Embryonic facial prominence (tissue), 1 donor: ENCODE data around the gene RIMBP2.

Experiments used
- DNase-seq: peaks from one replicate; pipeline ENCODE4 v3.0.0-alpha.2; 2016; ENCODE audit errors: extremely low spot score

The RIMBP2 gene

DNA sequence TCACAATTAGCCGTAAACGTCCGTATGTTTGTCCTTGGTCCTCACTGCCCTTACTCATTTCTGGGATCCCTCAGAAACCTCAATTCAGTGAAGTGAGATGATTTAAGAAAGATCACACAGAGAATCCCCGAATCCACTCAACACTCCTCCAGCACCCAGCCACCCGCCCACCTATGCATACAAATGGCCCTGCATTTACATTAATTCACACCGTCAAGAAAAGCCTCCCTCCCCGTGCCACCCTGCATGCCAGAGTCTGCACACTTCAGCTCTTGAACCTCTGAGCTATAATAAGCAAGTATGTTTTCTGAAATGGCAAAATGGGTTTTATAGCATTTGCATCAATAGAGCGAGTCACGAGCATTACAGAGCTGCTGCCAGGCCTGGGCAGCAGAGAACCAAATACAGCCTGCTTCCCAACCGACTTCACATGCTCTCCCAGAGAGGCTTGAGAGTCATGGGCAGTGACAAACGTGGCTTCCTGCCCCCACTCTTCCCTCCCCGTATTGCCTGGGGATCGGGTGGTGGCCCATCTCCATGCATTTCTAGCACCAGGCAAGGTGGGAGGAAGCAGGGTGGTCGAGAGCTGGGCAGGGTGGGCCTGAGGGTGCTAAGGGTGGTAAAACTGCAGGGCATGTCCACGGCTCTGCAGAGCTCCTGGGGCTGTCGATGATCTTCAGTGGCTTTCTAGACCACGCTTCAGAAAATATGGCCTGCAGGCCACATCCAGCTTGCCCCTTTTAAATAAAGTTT, 177.6 kb downstream of the RIMBP2 start:
- no peak for DNase-seq

DNA sequence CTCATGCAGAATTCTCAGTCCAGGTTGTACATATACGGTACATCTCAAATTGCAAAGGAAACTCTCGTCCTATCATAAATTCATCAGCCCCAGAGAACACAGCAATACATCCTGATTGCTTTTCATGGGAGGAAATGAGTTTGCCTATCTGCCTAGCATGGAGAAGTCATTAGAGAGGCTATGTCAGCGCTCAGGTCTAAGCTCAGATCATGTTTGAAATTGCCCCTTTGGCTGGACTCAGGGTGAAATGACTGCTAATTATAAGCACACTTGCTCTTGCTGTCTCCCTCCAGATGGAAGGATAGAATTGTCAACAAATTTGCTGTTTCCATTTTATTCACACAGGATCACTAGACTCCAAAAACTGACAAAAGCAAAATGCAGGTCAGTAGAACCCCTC, 178.4 kb downstream of the RIMBP2 start:
- no peak for DNase-seq

DNA sequence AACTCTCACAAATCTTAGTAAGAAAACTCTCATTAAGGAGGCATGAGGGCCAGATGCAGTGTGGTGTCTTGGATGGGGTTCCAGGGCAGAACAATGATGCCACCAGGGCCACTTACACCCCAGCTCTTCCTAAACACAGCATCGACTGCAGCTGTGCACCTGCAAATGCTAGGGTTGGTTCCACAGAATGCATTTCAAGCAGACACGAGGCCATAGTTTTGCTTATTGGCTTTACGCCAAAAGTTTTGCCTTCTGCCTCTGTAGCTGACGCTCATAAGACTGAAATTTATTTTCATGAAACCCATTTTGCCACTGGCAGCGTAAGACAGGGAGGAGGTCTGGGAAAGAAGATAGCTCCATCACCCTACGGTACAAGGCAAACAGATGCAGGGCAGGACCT, 179.0 kb downstream of the RIMBP2 start:
- no peak for DNase-seq

DNA sequence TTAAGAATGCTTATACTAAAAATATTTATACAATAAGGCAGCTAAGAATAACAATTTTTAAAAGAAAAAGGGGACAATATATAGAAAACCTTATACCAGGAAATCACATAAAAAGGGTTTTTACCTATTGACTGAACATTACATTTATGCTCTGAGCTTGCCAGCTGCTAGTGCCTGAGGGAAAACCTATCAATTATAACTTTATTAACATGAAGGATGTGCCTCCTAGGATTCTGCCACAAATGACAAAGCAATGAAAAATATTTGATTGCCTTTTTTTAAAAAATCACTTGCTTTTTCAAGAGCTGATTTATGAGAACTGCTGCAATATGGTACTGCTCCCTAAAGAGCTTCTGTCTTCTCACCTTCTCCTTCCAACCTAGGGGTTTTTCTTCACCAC, 185.7 kb downstream of the RIMBP2 start:
- DNase-seq = no peak

DNA sequence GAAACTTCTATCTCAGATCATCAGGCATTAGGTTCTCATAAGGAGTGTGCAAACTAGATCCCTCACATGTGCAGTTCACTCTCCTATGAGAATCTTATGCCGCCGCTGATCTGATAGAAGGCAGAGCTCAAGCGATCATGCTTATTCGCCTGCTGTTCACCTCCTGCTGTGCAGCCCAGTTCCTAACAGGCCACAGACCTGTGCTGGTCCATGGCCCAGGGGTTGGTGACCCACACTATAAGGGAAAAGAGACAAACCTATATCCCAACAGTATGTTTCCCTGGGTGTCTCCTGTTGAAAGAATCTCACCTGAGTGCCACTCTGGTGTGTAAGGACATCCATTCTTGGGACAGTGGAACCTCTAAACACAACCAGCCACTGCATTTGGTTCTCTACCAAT, 186.3 kb downstream of the RIMBP2 start:
- no peak for DNase-seq

DNA sequence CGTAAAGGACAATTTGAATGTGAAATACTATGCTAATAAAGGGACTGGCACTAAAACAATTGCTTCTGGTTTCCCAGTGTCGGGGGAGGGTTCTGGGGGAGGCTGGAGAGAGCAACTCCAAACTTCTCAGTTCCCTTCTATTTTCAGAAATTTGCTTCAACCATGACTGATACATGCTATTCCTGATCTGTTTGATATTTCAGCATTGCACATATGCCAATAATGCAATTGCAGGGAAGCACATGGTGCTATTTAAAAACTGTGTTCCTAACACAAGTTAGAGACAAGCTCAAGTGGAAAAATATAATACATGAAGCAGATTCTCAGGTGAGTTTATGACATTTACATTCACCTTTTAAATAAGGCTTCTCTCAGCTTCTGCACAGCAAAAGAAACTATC, 188.9 kb downstream of the RIMBP2 start:
- DNase-seq = no peak

DNA sequence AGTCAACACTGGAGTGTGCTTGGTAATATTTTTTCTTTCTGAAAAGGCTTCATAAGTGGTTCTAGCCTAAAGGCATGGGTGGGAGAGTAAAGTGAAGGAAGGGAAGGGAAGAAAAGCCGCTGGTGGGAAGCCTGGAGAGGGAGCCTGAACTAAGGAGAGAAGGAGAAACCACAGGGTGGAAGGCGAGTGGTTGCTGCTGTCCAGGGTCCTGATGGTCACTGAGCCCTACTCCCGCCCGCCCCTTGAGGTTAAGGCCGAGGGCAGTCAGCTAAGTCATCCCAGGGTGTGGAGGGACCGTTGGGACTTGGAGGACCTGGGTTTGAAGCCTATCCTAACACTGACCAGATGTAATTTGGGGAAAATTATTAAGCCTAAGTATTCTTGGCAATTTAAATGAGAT, 189.3 kb downstream of the RIMBP2 start:
- peak; percentile 9 for DNase-seq

DNA sequence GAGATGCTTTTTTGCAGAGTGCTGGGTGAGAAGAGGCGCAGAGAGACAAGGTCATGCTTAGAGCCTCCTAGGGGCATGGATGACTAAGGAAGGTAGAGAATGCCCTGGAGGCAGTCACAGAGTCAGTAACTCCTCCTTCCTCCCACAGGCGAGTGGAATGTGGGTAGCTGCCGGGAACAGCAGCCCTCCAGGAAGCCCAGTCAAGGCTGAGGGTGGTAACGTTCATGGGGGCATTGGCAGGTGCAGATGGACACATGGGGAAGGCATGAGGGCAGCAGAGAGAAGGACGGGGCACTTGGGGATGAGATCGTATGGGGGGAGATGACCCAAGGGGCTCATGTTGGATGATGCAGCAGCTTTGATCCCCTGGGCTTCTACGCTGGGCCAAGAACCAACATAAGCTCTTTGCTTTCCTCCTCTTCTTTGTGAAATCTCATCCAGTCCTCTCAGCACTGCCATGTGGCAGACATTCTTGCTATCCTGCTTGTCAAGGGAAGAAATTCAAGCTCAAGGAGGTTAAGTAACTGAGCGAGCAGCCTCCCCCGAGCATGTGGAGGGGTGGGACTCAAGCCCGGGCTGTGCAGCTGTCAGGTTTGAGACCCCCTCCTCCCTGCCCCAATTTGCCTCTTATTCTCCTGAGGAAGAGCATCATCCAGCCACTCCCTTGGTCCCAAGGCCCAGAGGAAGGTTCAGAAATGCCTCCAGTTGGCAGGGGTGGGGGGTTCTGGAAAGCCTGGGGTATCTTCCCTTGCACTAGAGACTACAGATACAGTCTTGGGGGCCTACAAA, 190.5 kb downstream of the RIMBP2 start:
- no peak for DNase-seq

DNA sequence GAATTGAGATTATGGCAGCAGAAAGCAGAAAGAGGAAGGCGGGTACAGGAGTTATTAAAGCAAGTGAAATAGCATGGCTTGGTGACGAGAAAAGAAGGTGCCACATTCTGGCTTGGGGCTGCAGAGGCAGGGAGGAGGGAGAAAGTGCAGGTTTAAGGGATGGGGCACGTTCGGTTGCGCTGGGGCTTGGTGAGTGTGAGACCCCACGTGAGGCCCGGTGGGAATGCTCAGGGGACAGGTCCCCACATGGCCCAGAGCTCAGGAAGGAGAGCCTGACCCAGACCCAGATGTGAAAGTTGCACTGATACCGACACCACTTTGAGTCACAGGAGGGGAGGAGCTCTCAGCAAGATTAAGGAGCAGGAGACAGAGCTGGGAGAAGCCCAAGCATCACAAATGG, 191.3 kb downstream of the RIMBP2 start:
- DNase-seq = no peak

DNA sequence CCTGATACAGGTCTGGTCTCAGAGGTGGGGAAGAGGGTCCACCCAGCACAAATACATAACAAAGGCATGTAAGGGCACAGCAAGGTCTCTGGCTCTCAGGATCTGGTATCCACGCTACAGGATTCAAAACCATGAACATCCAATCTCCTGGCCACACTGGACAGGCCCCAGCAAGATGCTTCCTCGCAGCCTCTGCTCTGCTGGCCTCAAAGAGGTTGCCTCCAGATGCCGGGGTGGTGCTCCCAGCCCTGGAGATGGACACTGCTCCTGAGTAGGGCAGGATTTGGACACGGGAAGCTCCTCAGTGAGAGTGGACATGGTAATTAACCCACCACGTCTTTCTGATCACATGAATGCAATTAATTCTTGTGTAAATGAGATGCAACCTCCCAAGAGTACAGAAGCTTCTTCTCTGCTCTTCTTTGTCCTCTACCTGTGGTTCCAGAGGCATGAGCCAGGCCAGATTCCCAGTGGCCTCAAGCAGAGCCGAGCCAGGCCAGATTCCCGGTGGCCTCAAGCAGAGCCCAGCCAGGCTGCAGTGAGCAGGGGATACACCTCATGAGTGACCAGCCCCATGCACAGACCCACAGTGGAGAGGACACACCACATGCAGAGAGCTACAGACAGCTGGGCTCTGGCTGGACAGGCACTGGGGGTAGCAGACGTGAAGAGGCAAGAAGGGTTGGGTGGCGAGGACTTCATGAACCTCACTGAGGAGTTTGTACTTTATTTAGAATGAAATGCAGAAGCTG, 192.1 kb downstream of the RIMBP2 start:
- DNase-seq = no peak

DNA sequence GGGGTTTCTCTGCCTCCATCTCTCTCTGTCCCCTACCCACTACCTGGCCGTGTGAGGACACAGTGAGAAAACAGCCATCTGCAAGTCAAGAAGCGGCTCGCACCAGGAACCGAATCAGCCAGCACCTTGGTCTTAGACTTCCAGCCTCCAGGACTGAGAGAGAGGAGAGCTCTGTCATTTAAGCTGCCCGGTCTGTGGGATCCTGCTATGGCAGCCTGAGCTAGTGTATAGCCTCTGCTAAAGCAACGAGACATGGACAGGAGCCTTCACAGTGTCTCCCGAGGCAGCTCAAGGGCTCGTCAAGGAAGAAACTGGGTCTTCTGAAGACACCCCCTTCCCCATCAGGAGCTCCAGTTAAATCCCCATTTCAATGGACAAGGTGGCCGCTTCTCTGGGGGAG, 192.9 kb downstream of the RIMBP2 start:
- no peak for DNase-seq

DNA sequence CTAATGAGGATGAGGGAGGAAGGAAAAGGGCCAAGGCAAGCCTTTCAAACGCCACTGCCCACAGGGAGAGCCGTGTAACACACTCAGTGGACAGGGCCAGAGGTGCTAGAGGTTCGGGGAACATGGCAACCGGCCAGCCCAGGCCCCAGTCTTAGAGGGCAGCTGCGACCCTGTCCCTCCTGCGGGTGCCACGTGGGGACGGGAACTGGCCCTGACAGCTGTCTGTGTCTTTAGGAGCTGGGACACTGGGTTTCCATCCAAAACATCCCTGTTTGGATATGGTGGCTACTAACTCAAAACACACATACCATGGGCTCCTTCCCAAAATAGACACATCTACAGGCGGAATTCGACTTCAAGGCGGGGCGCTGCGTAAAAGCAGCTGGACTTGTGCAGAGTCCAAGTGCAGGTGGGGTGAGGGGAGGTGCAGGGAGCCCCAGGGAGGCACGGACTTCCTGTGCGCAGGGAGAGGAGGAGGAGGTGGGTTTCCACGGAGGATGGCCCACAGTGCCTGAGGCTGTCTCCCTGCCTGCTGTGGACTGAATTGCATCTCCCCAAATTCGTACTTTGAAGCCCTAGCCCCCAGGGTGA, 193.8 kb downstream of the RIMBP2 start:
- DNase-seq = no peak

DNA sequence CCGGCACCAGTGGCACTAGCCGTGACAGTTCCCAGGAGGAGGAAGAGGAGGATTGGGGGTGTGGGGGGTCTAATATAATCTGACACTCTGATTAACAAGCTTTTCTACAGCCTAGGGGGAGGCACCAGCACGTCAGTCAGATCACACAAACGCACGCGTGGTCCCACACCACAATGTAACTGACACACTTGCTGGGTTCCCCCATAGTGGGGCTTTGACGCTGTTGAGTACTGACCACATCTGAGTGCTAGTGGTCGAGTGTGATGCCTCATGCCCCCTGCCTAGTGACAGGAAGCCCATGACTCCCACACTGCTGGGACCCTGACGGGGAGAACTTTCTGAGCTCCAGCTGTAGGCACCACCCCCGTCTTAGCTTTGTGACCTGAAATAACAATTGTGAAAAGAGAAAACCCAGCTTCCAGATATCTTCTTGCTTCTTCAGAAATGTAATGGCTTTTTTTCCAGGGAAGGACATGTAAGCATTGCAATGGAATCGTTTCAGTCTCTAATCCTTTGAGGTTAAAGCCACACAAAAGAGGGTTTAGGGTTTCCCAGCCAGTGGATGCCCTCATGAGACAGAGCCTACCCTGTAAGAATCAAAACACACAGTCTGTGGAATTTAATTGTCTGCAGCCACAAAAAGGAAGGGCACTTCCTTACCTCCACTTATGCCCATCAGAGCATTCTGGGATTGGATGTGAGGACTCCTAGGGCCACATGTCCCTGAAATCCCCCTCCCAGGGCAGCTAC, 194.5 kb downstream of the RIMBP2 start:
- DNase-seq = no peak

DNA sequence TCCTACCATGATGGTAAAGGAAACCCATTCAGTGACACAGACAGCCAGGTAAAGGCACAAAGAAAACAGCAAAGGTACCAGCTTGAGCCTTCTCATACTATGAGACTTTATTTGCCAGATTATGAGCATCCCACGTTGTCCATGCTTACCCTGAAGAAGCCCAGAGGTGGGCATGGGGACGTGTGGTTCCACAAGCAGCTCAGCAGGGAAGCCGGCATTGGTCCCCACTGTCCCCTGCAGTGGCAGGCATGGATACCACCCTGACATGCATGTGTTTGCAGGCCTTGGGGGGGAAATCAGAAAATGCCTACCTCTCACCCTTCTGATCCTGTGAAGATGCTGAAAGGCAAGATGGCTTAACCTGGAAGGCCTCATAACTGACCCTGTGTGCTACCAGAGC, 195.3 kb downstream of the RIMBP2 start:
- DNase-seq = no peak

DNA sequence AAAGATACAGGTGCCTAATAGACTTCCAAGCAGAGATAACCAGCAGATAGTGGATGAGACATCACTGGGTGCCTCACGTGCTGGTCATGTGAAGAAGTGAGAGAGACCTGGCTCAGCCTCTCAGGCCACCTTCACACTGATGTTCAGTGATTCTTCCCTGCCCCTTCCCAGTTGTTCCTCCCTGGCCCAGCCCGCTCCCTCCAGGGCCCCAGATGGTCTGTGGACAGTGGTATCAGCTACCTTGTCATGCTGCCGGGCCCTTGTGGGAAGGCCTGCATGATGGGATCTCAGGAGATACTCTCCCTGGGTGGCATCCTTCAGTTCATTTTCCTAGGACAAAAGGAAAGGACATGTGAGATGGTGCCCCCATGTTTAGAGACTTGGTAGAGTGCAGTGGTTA, 198.5 kb downstream of the RIMBP2 start:
- no peak for DNase-seq

DNA sequence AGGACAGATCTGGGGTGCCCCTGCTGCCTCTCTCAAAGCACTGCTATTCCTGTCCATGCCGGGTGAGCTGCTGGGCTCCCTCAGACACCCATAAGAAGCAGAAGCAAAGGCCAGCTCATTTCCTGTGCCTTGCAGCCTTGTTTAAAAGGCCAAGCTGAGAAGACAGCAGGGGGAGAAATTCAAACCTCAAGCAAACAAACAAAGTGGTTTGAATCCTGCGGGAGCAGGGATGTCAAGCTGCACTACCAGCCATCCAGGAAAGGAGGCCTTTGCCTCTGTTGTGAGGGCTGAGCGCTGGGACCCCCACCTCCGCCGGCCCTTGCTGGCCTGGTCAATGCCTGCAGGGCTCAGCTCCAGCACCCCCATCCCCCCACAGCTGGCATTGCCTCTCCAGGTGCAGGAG, 201.9 kb downstream of the RIMBP2 start:
- no peak for DNase-seq

DNA sequence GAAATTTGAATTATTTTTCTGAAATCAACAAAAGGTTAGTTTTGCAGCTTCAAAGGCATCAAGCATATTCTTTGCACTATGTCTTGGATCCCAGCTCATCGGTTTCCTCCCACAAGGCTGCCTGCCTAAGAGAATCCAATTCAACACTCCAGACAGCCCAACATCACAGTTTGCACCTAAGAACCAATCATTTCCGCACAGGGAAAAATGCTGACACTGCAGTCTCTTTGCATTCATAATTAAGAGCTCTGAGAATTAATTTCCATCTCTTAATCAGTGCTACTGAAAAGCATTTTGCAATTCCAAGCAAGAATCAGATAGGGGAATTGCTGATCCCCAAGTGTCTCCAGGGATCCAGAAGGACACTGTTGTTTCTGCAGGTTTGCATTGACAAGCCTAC, 202.5 kb downstream of the RIMBP2 start:
- DNase-seq = no peak

DNA sequence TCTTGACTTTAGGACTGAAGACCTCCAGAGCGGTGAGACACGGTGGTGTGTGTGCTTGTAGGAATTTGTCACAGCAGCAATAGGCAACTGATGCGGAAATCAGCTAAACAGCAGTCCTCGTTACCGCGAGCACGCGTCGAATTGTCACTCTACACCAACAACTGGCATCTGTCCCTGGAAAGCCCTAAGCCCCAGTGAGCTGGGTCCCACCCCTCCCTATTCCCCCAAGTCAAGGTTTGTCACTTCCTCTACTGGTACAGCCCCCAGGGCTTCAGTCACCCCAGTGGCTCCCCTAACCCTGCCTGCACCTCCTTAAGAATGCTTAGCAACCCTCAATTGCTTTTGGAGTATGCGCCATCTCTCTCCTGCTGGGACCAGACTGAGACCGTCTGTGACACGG, 204.8 kb downstream of the RIMBP2 start:
- no peak for DNase-seq

DNA sequence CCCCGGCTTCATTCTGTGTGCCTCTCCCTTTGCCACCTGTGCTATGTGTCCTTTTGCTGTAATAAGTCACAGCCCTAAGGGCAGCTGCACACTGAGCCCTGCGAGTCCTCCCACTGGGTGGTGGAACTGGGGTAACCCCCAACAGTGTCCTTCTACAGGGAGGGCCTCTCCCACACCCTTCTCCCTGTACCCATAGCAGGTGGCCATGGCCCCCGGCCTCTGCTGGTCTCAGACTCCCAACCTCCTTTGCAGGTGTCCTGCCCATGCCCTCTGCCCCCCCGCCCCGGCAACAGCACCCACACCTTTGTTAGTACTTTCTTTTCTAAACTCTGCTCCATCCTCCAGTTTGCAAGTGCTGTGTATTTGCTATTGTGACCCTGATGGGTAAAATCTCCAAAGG, 206.6 kb downstream of the RIMBP2 start:
- DNase-seq = no peak

DNA sequence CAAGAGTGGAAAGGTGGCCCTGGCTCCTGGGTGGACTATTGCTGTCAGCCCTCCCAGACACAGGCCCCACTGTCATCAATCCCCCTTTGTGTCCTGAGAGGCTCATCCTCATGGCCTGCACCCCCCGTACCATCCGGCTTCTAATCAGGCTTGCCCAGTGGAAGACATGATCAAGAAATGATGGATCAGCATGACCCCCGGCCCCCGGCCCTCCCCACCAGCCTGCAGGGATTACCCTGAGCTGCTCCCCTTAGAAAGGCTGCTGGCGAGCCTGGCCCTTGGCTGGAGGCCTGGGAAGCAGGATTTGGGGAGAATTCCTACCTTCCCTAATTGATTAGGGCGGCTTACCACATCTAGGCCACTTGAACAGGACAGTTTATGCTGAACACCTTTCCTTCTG, 207.3 kb downstream of the RIMBP2 start:
- no peak for DNase-seq

DNA sequence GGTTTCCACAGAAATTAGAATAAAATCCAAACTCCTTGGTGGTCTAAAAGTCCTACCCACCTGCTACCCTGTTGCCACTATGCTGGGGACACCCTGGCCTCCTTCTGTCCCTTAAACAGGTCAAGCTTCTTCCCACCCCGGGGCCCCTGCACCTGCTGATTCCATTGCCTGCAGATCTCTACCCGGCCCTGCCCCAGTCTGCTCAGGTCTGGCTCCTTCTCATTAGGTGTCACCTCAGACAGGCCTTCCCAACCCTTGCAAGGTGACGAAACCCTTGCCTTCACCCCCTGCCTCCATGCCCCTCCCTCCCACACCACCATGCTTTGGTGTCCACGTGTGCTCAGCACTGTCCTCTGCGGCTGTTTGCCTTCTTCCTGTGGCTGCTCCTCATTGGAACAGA, 207.8 kb downstream of the RIMBP2 start:
- DNase-seq = no peak

DNA sequence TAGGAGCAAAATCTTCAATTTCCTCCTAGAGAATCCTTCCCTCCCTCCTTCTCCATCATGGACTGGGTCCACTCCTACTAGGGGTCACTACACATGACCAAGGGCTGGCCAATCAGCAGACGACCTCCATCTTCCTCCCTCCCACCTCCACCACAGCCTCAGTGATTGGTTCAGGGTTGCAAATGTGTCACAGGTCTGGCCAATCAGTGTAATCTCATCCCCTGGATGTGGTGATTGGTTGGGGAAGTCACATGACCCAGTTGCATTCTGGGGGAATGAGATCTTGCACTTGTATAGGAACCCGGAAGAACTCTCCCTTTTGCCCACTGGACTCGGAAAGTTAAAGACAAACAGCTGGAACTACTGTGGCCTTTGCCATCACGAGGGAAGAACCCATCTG, 209.3 kb downstream of the RIMBP2 start:
- DNase-seq = no peak
